GM13977 (cell line): ENCODE measurements around the gene NR2E1.

Experiments used
- DNase-seq: peaks from one replicate; pipeline ENCODE4 v3.0.0; 2012; ENCODE audit warnings: low spot score
- CTCF ChIP-seq: IDR thresholded peaks from 2 replicates; pipeline ENCODE4 v1.5.1; 2012; ENCODE audit warnings: mild to moderate bottlenecking, control low read depth; ENCODE audit not compliant: insufficient read depth; ENCODE audit errors: extremely low read depth, missing control alignments
- in situ Hi-C: fragments of 300-500 bp; cut with MboI; formaldehyde crosslinking; loops from one replicate; pipeline ENCODE4 v1.12.0; 2022; ENCODE audit warnings: low sequenced_read_pairs, low pct_unique_long_range_greater_than_20kb, mixed read lengths, inconsistent platforms; ENCODE audit not compliant: unreplicated experiment

The NR2E1 gene

GRCh38 chr6:108170332-108171290 is 4.8 kb downstream of the NR2E1 start:
- in situ Hi-C loops = no loop called here
- no peak for TF ChIP-seq CTCF
- no peak for DNase-seq

GRCh38 chr6:108171291-108171917 is 5.6 kb downstream of the NR2E1 start:
- DNase-seq = no peak
- TF ChIP-seq CTCF = no peak
- in situ Hi-C loops = no loop called here

- in situ Hi-C loops = no loop called here
- DNase-seq = no peak
- no peak for TF ChIP-seq CTCF
Measured at GRCh38 chr6:108171918-108172516, 6.2 kb downstream of the NR2E1 start.

GRCh38 chr6:108174371-108175175 is 8.8 kb downstream of the NR2E1 start:
- in situ Hi-C loops = no loop called here

GRCh38 chr6:108175176-108175591 is 9.4 kb downstream of the NR2E1 start:
- DNase-seq = no peak
- in situ Hi-C loops = no loop called here
- no peak for TF ChIP-seq CTCF

More at GRCh38 chr6:108174371-108175175, 8.8 kb downstream of the NR2E1 start:
- TF ChIP-seq CTCF = no peak
- DNase-seq = peak; percentile 59
